GM12865 (cell line): ENCODE data around the gene UBXN6.

Experiments
- DNase-seq: peaks from one replicate; pipeline ENCODE4 v3.0.0; 2010; ENCODE audit warnings: low read depth
- H3K4me3 ChIP-seq: 2 replicates; pipeline ENCODE4 v1.5.1; 2011; ENCODE audit warnings: mild to moderate bottlenecking, low read depth, low read length, control low read depth
- TF ChIP-seq, protein P1 (sequence below): IDR thresholded peaks from 2 replicates; pipeline ENCODE4 v1.5.1; 2011; ENCODE audit warnings: low read length, control low read depth, low read depth, inconsistent platforms; ENCODE audit not compliant: insufficient read depth; ENCODE audit errors: missing control alignments

UBXN6 gene

DNA sequence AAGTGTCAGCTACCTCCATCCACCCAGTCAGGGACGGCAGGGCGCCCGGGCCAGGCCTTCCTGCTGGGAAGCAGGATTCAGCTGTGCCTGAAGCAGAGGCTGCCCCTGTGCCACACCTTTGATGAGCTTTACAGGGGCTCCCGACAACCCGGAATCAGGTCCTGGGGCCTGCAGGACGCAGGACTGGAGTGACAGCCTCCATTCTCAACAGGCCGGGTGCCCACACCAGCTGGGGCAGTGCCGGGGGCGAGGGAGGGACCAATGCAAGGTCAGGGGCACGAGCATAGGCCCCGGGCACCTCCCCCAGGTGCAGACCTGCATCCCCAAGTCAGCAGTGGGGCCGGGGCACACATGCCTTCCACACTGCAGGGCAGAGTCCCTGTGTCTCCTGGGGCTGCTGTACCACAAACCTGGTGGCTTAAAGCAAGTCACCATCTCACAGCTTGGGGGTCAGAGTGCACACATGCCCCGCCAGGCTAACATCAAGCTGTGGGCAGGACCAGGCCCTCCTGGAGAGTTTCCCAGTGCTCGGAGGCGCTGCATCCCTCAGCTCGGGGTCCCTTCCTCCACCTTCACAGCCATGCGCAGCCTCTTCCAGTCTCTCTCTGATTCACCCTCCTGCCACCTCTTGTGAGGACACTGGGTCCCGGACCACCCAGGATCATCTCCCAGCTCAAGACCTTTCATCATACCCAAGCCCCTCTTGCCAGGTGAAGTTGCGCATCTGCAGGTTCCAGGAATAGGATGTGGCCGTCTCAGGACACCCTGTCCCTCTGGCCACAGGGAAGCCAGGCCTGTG, 13.4 kb downstream of the UBXN6 start:
- no peak for DNase-seq
- TF ChIP-seq, protein P1, sequence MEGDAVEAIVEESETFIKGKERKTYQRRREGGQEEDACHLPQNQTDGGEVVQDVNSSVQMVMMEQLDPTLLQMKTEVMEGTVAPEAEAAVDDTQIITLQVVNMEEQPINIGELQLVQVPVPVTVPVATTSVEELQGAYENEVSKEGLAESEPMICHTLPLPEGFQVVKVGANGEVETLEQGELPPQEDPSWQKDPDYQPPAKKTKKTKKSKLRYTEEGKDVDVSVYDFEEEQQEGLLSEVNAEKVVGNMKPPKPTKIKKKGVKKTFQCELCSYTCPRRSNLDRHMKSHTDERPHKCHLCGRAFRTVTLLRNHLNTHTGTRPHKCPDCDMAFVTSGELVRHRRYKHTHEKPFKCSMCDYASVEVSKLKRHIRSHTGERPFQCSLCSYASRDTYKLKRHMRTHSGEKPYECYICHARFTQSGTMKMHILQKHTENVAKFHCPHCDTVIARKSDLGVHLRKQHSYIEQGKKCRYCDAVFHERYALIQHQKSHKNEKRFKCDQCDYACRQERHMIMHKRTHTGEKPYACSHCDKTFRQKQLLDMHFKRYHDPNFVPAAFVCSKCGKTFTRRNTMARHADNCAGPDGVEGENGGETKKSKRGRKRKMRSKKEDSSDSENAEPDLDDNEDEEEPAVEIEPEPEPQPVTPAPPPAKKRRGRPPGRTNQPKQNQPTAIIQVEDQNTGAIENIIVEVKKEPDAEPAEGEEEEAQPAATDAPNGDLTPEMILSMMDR = no peak
- no peak overlapping the region for H3K4me3 ChIP-seq

DNA sequence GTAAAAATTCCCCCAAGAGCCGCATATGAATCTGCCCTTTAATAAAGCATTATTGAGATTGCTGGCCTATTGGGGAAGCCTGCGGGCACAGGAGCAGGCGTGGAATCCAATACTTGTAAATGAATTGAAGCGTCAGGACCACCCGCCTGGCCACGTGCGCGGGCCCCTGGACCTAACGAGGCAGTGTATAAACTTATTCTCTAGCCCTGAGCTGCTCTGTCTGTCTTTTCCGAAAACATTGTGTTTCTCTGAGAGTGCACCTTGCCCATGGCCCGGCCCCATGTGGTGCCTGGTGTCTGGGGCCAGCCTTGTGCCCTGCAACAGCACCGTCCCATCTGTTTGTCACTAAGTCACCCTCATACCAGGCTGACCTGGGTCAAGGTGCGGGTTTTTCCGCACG, 14.4 kb downstream of the UBXN6 start:
- no peak overlapping the region for H3K4me3 ChIP-seq
- DNase-seq = no peak
- TF ChIP-seq, protein P1 = no peak

DNA sequence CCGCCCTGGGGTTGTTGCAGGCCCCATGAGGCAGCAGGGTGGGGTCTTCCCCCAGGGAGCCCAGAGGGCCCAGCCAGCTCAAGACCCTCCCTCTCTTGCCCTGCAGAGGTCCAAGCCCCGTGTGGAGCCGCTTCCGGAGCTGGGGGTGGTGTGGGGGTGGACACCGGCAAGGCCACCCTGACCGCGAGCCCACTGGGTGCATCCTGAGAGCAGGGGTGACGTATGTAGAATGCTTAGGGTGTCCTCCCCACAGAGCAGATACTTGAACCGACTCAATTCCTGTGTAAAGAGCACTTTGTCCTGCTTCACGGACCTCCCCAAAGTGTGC, 14.8 kb downstream of the UBXN6 start:
- H3K4me3 ChIP-seq = no peak overlapping the region
- TF ChIP-seq, protein P1 = no peak
- no peak for DNase-seq

DNA sequence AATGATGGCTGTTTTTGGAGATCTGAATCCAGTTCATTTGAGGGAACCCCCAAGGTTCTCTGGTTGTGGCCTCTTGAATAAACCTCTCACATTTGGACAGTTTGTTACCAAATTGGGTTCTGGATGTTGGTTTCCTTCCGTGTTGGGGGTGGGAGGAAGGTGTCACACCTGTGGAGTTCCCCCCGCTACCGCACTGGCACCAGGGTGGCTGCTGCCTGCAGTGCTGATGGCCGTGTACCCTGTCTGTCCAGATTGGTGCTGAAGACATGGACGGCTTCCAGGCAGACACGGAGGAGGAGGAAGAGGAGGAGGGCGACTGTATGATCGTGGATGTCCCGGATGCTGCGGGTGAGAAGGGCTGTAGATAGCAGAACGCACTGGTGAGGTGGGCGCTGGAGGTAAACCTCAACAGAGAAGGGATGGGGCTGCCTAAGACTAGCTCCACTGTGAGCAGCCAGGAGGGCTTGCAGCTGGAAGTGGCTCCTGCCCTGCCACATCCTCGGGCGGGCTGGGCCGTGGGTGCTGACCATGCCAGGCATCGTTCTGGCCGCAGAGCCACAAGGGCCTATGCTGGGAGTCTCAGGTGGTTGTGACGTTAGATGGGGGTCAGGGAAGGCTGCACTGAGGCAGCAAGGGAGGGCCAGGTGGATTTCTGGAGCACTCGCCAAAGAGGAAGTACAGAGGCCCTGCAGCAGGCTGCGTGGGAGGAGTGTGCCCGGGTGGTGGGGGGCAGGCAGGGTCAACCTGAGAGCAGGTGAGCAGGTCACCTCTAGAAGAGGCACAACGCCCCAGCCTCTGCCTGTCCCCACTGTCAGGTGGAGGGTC, 15.4 kb downstream of the UBXN6 start:
- DNase-seq = no peak

DNA sequence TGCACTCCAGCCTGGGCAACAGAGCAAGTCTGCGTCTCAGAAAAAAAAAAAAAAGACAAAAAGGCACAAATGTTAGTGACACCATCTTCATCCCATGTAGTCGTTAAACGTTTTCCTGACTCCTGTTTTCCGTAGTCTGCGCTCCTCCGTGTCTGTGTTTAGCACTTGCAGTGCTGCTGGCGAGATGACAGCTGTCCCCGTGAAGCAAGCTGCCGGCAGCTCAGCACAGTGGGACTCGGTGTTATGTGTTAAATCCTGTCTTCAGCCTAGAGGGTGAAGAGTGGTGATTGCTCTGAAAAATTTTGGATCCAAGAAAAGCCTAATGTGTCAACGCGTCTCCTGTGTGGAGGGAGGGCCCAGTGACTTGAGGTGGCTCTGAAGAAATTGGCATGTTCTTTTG, 18.4 kb downstream of the UBXN6 start:
- DNase-seq = no peak
- no peak overlapping the region for H3K4me3 ChIP-seq
- TF ChIP-seq, protein P1 = no peak

More for the DNA sequence above, 15.4 kb downstream of the UBXN6 start:
- TF ChIP-seq, protein P1 = no peak
- no peak overlapping the region for H3K4me3 ChIP-seq

DNA sequence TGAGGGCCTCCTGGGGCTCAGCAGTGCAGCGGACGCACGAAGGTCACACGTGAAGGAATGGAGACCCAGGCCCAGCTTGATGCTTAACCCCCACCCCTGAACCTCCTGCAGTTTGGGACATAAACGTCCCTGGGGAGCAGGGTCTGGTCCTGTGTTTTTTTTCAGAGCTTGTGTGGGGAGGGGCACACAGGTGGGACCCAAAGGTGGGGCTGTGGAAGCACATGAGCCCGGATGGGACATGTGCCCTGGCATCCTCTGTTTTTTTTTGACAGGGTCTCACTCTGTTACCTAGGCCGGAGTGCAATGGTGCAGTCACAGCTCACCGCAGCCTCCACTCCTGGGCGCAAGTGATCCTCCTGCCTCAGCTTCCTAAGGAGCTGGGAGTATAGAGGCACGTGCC, 20.5 kb downstream of the UBXN6 start:
- TF ChIP-seq, protein P1 = no peak
- H3K4me3 ChIP-seq = no peak overlapping the region
- DNase-seq = no peak

DNA sequence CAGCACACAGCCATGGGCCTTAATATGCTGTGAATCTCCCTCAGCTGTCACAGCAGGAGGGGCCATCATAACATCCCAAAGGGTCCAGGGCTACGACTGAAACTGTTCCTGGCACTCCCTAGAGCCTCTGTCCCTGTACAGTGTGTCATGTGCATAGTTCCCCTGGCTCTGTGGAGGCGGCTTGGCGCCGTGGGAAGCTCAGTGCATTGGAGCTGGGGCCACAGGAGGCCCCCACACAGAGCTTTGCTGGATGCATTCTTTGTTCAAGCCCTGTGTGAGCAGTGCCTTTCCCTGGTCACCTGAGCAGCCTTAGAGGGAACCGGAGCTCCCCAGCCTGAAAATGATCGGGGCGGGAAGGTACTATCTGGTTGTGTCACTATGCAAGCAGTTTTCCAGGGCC, 21.4 kb downstream of the UBXN6 start:
- TF ChIP-seq, protein P1 = no peak
- no peak overlapping the region for H3K4me3 ChIP-seq
- no peak for DNase-seq
